ES-I3 (cell line): ENCODE results near the gene SLC51A.
"Not testable (repeated sequence)": the region's sequence is repeated elsewhere in the genome, so short reads cannot be mapped to it uniquely, and the experiment has no call there.

Experiments used
- H3K36me3 ChIP-seq: 2 replicates; pipeline ENCODE4 v1.6.1; 2013; ENCODE audit warnings: mild to moderate bottlenecking, low read length, control low read depth, moderate library complexity; ENCODE audit not compliant: insufficient read depth
- H3K4me1 ChIP-seq: 2 replicates; pipeline ENCODE4 v1.6.1; 2013; ENCODE audit warnings: mild to moderate bottlenecking, control low read depth, low read length; ENCODE audit not compliant: insufficient read depth
- H3K9ac ChIP-seq: 2 replicates; pipeline ENCODE4 v1.6.1; 2013; ENCODE audit warnings: low read depth, mild to moderate bottlenecking, low read length, moderate library complexity
- H3K9me3 ChIP-seq: 2 replicates; pipeline ENCODE4 v1.6.1; 2013; ENCODE audit warnings: mild to moderate bottlenecking, low read length, moderate library complexity; ENCODE audit not compliant: control insufficient read depth, insufficient read depth

Gene SLC51A

GRCh38 chr3:196216089-196216564 lies at the start of gene SLC51A:
Gene SLC51A, plus strand, starts transcription at chr3:196216534. Its CDS starts 179 bp downstream, at chr3:196216713.
- Histone ChIP-seq H3K9ac (peak within 1 kb of the TSS; percentile 7; the same call in 1 of the 2 replicates), H3K9me3 (no peaks in the 10 kb centered on the region), H3K36me3 (no peaks in the 10 kb centered on the region), H3K4me1 (peaks cover 12% of the 10 kb centered on the region; the same call in 1 of the 2 replicates)

GRCh38 chr3:196166741-196167140 lies 49.6 kb upstream of the SLC51A start:
- no peaks in the 10 kb centered on the region for H3K9me3 ChIP-seq
- no peaks in the 10 kb centered on the region; the same call in 1 of the 2 replicates for H3K4me1 ChIP-seq
- no peak overlapping the region for H3K9ac ChIP-seq
- H3K36me3 ChIP-seq = no peaks in the 10 kb centered on the region

GRCh38 chr3:196168808-196169391 lies 47.4 kb upstream of the SLC51A start:
- Histone ChIP-seq H3K9ac (no peak overlapping the region), H3K36me3 (no peaks in the 10 kb centered on the region), H3K9me3 (no peaks in the 10 kb centered on the region), H3K4me1 (no peaks in the 10 kb centered on the region; the same call in 1 of the 2 replicates)

- Histone ChIP-seq H3K9ac (no peak overlapping the region), H3K9me3 (no peaks in the 10 kb centered on the region), H3K36me3 (no peaks in the 10 kb centered on the region), H3K4me1 (no peaks in the 10 kb centered on the region; the same call in 1 of the 2 replicates)
Measured at GRCh38 chr3:196169836-196170240, 46.5 kb upstream of the SLC51A start.

GRCh38 chr3:196170296-196170695 lies 46.0 kb upstream of the SLC51A start:
- not testable (repeated sequence) for H3K9me3 ChIP-seq, H3K36me3 ChIP-seq, H3K4me1 ChIP-seq, H3K9ac ChIP-seq

- H3K9ac ChIP-seq = no peak overlapping the region
- H3K4me1 ChIP-seq = peaks cover 13% of the 10 kb centered on the region
- no peaks in the 10 kb centered on the region for H3K9me3 ChIP-seq
- no peaks in the 10 kb centered on the region for H3K36me3 ChIP-seq
Measured at GRCh38 chr3:196174652-196175051, 41.7 kb upstream of the SLC51A start.

GRCh38 chr3:196175116-196175625 lies 41.2 kb upstream of the SLC51A start:
- Histone ChIP-seq H3K36me3 (no peaks in the 10 kb centered on the region), H3K9ac (no peak overlapping the region), H3K9me3 (no peaks in the 10 kb centered on the region), H3K4me1 (peaks cover 15% of the 10 kb centered on the region)

- peaks cover 15% of the 10 kb centered on the region for H3K4me1 ChIP-seq
Measured at GRCh38 chr3:196175722-196176121, 40.6 kb upstream of the SLC51A start.

GRCh38 chr3:196177567-196177966 lies 38.8 kb upstream of the SLC51A start:
- H3K4me1 ChIP-seq = peaks cover 15% of the 10 kb centered on the region

More at GRCh38 chr3:196175722-196176121, 40.6 kb upstream of the SLC51A start:
- Histone ChIP-seq H3K9me3 (no peaks in the 10 kb centered on the region), H3K9ac (no peak overlapping the region), H3K36me3 (no peaks in the 10 kb centered on the region)

GRCh38 chr3:196177967-196178366 lies 38.4 kb upstream of the SLC51A start:
- Histone ChIP-seq H3K4me1 (peaks cover 15% of the 10 kb centered on the region), H3K9me3 (no peaks in the 10 kb centered on the region), H3K36me3 (no peaks in the 10 kb centered on the region), H3K9ac (no peak overlapping the region)

More at GRCh38 chr3:196177567-196177966, 38.8 kb upstream of the SLC51A start:
- no peaks in the 10 kb centered on the region for H3K9me3 ChIP-seq
- no peaks in the 10 kb centered on the region for H3K36me3 ChIP-seq
- no peak overlapping the region for H3K9ac ChIP-seq

GRCh38 chr3:196178993-196179379 lies 37.3 kb upstream of the SLC51A start:
- Histone ChIP-seq H3K4me1 (peaks cover 17% of the 10 kb centered on the region), H3K9ac (no peak overlapping the region), H3K9me3 (no peaks in the 10 kb centered on the region), H3K36me3 (no peaks in the 10 kb centered on the region)

GRCh38 chr3:196179380-196180308 lies 36.7 kb upstream of the SLC51A start:
- Histone ChIP-seq H3K36me3 (no peaks in the 10 kb centered on the region), H3K4me1 (peaks cover 17% of the 10 kb centered on the region), H3K9me3 (no peaks in the 10 kb centered on the region), H3K9ac (no peak overlapping the region)

GRCh38 chr3:196180346-196180745 lies 36.0 kb upstream of the SLC51A start:
- Histone ChIP-seq H3K9me3 (no peaks in the 10 kb centered on the region), H3K9ac (no peak overlapping the region), H3K4me1 (peaks cover 17% of the 10 kb centered on the region), H3K36me3 (no peaks in the 10 kb centered on the region)

GRCh38 chr3:196181127-196181546 lies 35.2 kb upstream of the SLC51A start:
- no peaks in the 10 kb centered on the region for H3K36me3 ChIP-seq
- peaks cover 17% of the 10 kb centered on the region for H3K4me1 ChIP-seq
- no peak overlapping the region for H3K9ac ChIP-seq
- H3K9me3 ChIP-seq = no peaks in the 10 kb centered on the region

GRCh38 chr3:196184169-196184432 lies 32.2 kb upstream of the SLC51A start:
- H3K4me1 ChIP-seq = peaks cover 18% of the 10 kb centered on the region
- not testable (repeated sequence) for H3K9me3 ChIP-seq, H3K9ac ChIP-seq, H3K36me3 ChIP-seq
